GM20431 (cell line): ENCODE measurements around the gene AQP5.
"Not testable (repeated sequence)": the region's sequence is repeated elsewhere in the genome, so short reads cannot be mapped to it uniquely, and the experiment has no call there.

Experiments
- in situ Hi-C: fragments of 300-500 bp; cut with MseI, MboI; formaldehyde crosslinking; loops from one replicate; pipeline ENCODE4 v1.15.0; 2020; ENCODE audit warnings: low sequenced_read_pairs; ENCODE audit not compliant: unreplicated experiment

AQP5 gene

GRCh38 chr12:49974231-49974675 is 12.6 kb downstream of the AQP5 start:
- in situ Hi-C loops: loop anchor here (10.0 kb wide), 1 partner anchor 81 kb away; the partner anchor contains the start of gene ASIC1

- in situ Hi-C loops: loop anchor here (10.0 kb wide), 1 partner anchor 80 kb away; the partner anchor contains the start of gene ASIC1
Measured at GRCh38 chr12:49974677-49975317, 13.1 kb downstream of the AQP5 start.

GRCh38 chr12:49975318-49975761 is 13.7 kb downstream of the AQP5 start:
- in situ Hi-C loops: loop anchor here (10.0 kb wide), 1 partner anchor 79 kb away; the partner anchor contains the start of gene ASIC1

- in situ Hi-C loops: loop anchor here (10.0 kb wide), 1 partner anchor 78 kb away; the partner anchor contains the start of gene ASIC1
Measured at GRCh38 chr12:49976557-49976956, 14.9 kb downstream of the AQP5 start.

- in situ Hi-C loops: loop anchor here (10.0 kb wide), 1 partner anchor 77 kb away; the partner anchor contains the start of gene ASIC1
Measured at GRCh38 chr12:49978125-49978524, 16.5 kb downstream of the AQP5 start.

- in situ Hi-C loops: loop anchor here (10.0 kb wide), 1 partner anchor 76 kb away; the partner anchor contains the start of gene ASIC1
Measured at GRCh38 chr12:49979016-49979586, 17.4 kb downstream of the AQP5 start.

GRCh38 chr12:49979791-49980190 is 18.1 kb downstream of the AQP5 start:
- in situ Hi-C loops: loop anchor here (10.0 kb wide), 1 partner anchor 75 kb away; the partner anchor contains the start of gene ASIC1

- in situ Hi-C loops: no loop called here
Measured at GRCh38 chr12:49980501-49981349, 19.1 kb downstream of the AQP5 start.

GRCh38 chr12:49982246-49983087 is 20.8 kb downstream of the AQP5 start:
- in situ Hi-C loops: no loop called here

GRCh38 chr12:49983892-49984291 is 22.2 kb downstream of the AQP5 start:
- in situ Hi-C loops: no loop called here

- in situ Hi-C loops: no loop called here
Measured at GRCh38 chr12:49984476-49985359, 23.0 kb downstream of the AQP5 start.

- in situ Hi-C loops: no loop called here
Measured at GRCh38 chr12:49985981-49986380, 24.3 kb downstream of the AQP5 start.

GRCh38 chr12:49986476-49986875 is 24.8 kb downstream of the AQP5 start:
- in situ Hi-C loops: not testable (repeated sequence)

GRCh38 chr12:49987625-49988303 is 26.1 kb downstream of the AQP5 start:
- in situ Hi-C loops: no loop called here

GRCh38 chr12:49989400-49989799 is 27.7 kb downstream of the AQP5 start:
- in situ Hi-C loops: not testable (repeated sequence)

GRCh38 chr12:49990273-49990672 is 28.6 kb downstream of the AQP5 start:
- in situ Hi-C loops: no loop called here

- in situ Hi-C loops: no loop called here
Measured at GRCh38 chr12:49998453-49998852, 36.8 kb downstream of the AQP5 start.

- in situ Hi-C loops: no loop called here
Measured at GRCh38 chr12:50003595-50003994, 41.9 kb downstream of the AQP5 start.
